GM08714 (cell line): Measurements from ENCODE around the gene CCDC88A.
"Not testable (repeated sequence)": the region's sequence is repeated elsewhere in the genome, so short reads cannot be mapped to it uniquely, and the experiment has no call there.

ENCODE experiments used
- H3K4me3 ChIP-seq: fragments of 200-500 bp; sonication (Bioruptor generic); 2 replicates; pipeline ENCODE4 v1.5.1; 2014; ENCODE audit warnings: mild to moderate bottlenecking, low read length, inconsistent platforms
- ZNF274 ChIP-seq: IDR thresholded peaks from 2 replicates; pipeline ENCODE4 v1.6.1; 2012; ENCODE audit warnings: mild to moderate bottlenecking, low read depth, low read length

CCDC88A gene

DNA sequence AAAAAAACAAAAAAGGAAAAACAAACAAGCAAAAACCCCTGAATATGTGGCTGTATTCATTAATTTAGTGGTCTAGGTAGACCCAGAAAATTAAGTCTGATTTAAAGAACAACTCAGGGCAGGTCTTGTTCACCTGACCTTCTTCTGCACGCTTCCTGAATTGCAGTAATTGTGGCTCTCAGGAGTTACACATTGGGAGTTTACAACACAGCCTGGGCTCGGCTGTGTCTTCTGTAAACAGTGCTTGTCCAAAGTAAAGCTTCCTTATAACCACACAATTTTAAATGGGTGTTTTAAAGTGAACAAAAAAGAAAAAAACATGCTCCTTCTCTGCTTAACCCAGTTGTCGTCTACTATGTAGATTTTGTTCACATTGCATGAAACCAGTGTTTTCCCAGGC is 142.3 kb downstream of the CCDC88A start:
- H3K4me3 ChIP-seq: no peak overlapping the region
- no peak for TF ChIP-seq ZNF274

DNA sequence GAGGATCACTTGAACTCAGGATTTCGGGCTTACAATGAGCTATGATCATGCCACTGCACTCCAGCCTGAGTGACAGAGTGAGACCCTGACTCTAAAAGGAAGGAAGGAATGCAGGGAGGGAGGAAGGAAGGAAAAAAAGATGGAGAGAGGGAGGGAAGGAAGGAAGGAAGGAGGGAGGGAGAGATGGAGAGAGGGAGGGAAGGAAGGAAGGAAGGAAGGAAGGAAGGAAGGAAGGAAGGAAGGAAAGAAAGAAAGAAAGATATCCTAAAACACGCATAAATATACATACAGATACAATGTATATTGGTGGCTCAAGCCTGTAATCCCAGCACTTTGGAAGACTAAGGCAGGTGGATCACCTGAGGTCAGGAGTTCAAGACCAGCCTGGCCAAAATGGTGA is 145.3 kb downstream of the CCDC88A start:
- H3K4me3 ChIP-seq: not testable (repeated sequence)

DNA sequence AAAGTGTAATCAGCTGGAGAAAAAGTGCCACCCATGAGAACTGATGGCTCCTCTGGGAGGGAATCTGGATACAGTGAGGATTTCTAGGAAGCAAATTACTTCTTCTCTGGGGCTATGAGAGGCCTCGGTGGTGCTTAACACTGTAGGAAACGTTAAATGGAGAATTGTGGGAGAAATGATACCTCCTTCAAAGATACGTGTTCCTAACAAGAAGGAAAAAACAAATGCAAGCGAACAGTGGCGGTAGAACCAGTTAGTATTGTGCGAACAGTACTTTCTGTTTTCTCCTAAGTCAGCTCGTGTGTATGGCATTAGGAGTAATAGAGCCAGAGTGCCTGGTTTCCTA is 150.0 kb downstream of the CCDC88A start:
- TF ChIP-seq ZNF274: no peak
- peak overlapping the region; percentile 86 for H3K4me3 ChIP-seq

DNA sequence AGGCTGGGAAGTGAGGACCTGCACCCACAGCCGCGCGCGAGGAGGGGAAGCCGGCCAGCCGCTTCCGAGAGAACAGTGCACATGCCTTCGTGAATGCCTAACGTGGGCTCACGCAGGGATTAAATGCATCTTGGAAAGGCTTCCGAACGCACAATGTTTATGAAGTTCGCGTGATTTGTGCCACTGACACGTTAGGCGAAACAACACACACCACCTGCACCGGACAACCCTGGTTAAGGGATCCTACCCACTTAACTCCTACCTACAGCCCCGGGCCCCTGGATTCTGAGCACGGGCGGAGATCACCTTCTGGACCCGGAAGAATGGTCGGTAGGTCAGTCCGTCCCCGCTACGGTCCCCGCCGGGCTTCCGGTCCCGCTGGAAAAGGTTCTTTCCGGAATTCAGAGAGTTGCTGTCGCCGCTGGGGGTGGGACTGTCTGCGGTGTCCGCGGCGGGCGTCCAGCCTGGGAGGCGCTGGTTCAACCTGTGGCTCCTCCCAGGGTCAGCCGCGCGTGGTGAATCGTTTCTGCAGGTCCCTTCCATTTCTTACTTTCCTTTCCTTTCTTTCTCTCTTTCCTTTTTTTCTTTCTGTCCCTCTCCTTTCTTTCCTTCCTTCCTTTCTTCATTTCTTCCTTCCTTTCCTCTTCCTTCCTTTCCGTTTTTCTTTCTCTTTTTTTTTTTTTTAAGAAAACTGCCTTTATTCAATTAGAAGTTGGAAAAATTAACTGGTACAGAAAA is 150.6 kb downstream of the CCDC88A start, which contains the start of gene MTIF2:
MTIF2 (minus strand) TSS at position 325 of the 738 bp plus-strand sequence. CDS start 5,373 bp downstream, outside the sequence.
- TF ChIP-seq ZNF274: no peak

DNA sequence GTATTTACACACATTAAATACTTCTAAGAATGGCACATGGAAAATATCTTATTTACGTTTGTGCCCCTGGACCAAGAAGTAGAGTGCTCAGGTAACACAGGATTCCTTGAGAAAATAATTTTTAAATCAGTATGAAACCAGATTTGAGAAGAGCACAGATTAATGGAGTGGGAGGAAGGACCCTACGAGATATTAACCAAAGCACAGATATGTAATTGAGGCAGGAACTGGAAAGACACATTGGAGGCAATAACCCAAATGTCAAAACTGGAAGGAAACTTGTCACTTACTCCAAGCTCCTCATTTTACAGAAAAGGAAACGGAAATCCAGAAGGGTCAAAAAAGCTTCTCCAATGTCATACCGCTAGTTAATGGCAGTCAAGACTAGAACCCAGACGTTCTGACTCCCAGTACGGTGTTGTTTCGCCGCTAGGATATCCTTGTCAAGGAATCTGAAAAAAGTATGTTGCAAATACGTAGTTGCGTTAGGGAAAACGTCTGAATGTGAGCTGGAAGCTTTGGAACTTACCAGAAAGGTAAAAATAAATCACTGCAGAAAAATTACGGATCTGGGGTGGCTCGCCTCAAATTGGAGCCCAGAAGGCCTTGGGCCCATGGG is 151.3 kb downstream of the CCDC88A start:
- peak overlapping the region; percentile 86 for H3K4me3 ChIP-seq
- no peak for TF ChIP-seq ZNF274

More for the DNA sequence above, 150.6 kb downstream of the CCDC88A start, which contains the start of gene MTIF2:
- peak within 1 kb of the TSS; percentile 86 for H3K4me3 ChIP-seq

DNA sequence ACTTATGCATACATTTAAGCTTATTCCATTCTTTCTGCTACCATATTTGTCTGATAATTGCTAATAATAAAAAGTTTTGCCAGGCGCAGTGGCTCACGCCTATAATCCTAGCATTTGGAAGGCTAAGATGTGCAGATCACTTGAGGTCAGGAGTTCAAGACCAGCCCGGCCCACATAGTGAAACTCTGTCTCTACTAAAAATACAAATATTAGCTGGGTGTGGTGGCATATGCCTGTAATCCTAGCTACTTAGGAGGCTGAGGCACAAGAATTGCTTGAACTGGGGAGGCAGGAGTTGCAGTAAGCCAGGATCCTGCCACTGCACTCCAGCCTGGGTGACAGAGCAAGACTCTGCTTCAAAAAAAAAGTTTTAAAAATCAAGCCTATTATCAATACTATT is 160.1 kb downstream of the CCDC88A start:
- not testable (repeated sequence) for H3K4me3 ChIP-seq

DNA sequence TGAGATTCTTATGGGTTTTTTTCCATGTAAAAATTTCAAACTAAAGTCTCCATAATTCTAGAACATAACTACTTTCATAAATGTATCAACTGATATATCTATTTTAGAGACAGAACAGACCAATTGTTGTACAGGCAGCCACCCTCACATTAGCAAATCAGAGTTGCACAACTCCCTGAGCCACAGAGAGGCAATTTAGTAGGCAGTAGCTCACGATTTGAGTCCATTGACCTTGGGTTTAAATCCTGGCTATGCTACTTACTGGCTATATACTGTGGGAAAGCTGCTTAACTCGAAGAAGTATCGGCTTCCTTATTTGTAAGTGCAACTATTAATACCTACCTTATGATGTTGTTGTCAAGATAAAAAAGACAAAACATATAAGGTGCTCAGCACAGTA is 166.8 kb downstream of the CCDC88A start:
- TF ChIP-seq ZNF274: no peak
- no peak overlapping the region for H3K4me3 ChIP-seq

DNA sequence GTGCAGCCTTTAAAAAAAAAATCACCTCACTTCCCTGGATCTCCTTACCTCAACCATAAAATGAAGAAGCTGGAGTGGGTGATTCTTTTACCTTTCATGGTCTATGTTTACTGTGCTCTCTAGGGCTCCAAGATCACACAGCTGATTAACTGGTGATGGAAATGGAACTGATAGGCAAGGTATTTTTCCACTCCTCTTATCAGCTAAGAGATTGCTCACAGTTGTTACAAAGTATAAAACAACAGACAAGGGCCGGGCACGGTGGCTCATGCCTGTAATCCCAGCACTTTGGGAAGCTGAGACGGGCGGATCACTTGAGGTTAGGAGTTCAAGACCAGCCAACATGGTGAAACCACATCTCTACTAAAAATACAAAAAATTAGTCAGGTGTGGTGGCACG is 172.6 kb downstream of the CCDC88A start:
- TF ChIP-seq ZNF274: no peak
- no peak overlapping the region for H3K4me3 ChIP-seq

DNA sequence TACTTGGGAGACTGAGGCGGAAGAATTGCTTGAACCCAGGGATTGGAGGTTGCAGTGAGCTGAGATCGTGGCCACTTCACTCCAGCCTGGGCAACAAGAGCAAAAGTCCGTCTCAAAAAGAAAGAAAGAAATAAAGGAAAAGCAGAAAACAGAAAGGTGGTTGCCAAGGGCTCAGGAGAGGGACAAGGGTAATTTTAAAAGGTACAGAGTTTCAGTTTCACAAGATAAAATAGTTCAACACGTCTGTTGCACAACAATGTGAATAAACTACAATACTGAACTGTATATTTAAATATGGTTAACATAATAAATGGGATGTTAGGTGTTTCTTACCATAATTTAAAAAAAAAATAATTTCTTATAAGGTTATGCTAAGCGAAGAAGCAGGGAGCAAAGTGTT is 174.2 kb downstream of the CCDC88A start:
- no peak for TF ChIP-seq ZNF274

DNA sequence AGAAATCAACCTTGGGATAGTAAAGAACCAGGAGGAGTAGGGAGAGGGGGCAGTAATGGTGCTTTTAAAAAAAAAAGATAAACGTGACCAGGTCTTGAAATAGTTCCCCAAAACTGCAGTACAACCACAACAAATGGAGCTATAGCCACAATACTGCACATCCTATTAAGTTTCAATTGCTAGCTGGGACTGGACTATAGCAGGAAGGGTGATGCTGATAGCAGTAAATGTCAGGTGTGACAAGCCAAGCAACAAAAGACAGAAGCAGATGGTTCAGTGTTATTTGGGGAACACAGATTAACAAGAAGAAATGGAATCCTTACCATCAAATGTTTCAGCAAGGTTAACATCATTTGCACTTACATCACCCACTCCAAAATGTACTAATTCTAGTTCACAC is 177.0 kb downstream of the CCDC88A start:
- no peak overlapping the region for H3K4me3 ChIP-seq
- TF ChIP-seq ZNF274: no peak

More for the DNA sequence above, 174.2 kb downstream of the CCDC88A start:
- H3K4me3 ChIP-seq: no peak overlapping the region

DNA sequence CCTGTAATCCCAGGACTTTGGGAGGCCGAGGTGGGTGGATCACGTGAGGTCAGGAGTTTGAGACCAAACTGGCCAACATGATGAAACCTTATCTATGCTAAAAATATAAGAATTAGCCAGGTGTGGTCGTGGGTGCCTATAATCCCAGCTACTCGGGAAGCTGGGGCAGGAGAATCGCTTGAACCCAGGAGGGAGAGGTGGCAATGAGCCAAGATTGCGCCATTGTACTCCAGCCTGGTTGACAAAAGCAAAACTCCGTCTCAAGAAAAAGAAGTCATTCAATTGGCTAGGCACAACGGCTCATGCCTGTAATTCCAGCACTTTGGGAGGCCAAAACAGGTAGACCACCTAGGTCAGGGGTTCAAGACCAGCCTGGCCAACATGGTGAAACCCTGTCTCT is 178.1 kb downstream of the CCDC88A start:
- H3K4me3 ChIP-seq: not testable (repeated sequence)

DNA sequence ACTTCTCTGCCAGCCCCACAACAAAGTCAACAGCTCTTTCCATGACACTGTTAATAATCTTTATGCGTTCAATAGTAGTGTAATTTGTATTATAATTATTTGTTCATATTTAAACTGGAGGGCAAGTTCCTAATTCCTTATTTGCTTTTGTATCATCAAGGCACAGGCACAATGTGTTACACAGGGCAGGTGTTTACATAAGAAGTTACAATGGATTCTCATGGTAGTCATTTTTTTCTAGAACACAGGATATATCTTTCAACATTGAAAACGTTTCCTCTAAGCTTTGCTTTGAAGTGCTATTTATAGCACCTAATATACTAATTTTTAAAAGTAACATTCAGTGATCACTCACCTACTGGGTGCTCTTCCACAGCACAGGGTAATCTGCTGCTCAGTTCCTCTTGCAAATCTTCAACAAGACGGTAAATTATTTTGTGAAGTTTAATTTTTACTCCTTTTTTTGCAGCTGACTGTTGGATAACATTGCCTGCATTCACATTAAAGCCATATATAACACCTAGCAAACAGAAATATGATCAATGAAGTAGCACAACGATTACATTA is 179.9 kb downstream of the CCDC88A start:
- no peak for TF ChIP-seq ZNF274
- no peak overlapping the region for H3K4me3 ChIP-seq
